GM19238 (cell line): Measurements from ENCODE around the gene TAC4.

ENCODE experiments used
- DNase-seq: peaks from one replicate; pipeline ENCODE4 v3.0.0; 2011; ENCODE audit warnings: low spot score; ENCODE audit not compliant: insufficient read length

Gene TAC4

GRCh38 chr17:49848019-49848473, at the start of gene TAC4:
TSS of gene TAC4 (minus strand) at chr17:49848069. CDS start at chr17:49848017, 52 bp downstream.
- no peak for DNase-seq

- no peak for DNase-seq
Measured at GRCh38 chr17:49896860-49897259, 49.0 kb upstream of the TAC4 start.

GRCh38 chr17:49896222-49896621, 48.4 kb upstream of the TAC4 start:
- no peak for DNase-seq

GRCh38 chr17:49895812-49896211, 47.9 kb upstream of the TAC4 start:
- DNase-seq, result no peak

- DNase-seq, result no peak
Measured at GRCh38 chr17:49894761-49895160, 46.9 kb upstream of the TAC4 start.

GRCh38 chr17:49891694-49892389, 44.0 kb upstream of the TAC4 start:
- no peak for DNase-seq

- no peak for DNase-seq
Measured at GRCh38 chr17:49891271-49891670, 43.4 kb upstream of the TAC4 start.

GRCh38 chr17:49890852-49891251, 43.0 kb upstream of the TAC4 start:
- no peak for DNase-seq

- DNase-seq, result no peak
Measured at GRCh38 chr17:49890077-49890821, 42.4 kb upstream of the TAC4 start.

GRCh38 chr17:49889500-49889899, 41.6 kb upstream of the TAC4 start:
- DNase-seq, result no peak

- DNase-seq, result no peak
Measured at GRCh38 chr17:49887744-49888360, 40.0 kb upstream of the TAC4 start.

GRCh38 chr17:49887086-49887743, 39.3 kb upstream of the TAC4 start:
- DNase-seq, result no peak

- no peak for DNase-seq
Measured at GRCh38 chr17:49886036-49886435, 38.2 kb upstream of the TAC4 start.

- no peak for DNase-seq
Measured at GRCh38 chr17:49882434-49882833, 34.6 kb upstream of the TAC4 start.

- no peak for DNase-seq
Measured at GRCh38 chr17:49881054-49881402, 33.2 kb upstream of the TAC4 start.

GRCh38 chr17:49880291-49881053, 32.6 kb upstream of the TAC4 start:
- DNase-seq, result peak; percentile 95

- no peak for DNase-seq
Measured at GRCh38 chr17:49878931-49879904, 31.3 kb upstream of the TAC4 start.

- DNase-seq, result no peak
Measured at GRCh38 chr17:49875685-49876084, 27.8 kb upstream of the TAC4 start.

GRCh38 chr17:49874911-49875310, 27.0 kb upstream of the TAC4 start:
- no peak for DNase-seq

- DNase-seq, result no peak
Measured at GRCh38 chr17:49873926-49874325, 26.1 kb upstream of the TAC4 start.
